ENCODE measurements around the gene RPL35A. TPM values are rescaled to one million over a fixed set of nuclear protein-coding genes. Genes with fewer than 3 reads are reported as not detected.
A peak's percentile ranks its signal among the peaks of the same experiment; 100 is the strongest.

The RPL35A gene
- total and polyA plus RNA-seq, 9 of the 15 experiments (the other 6 are each of a cell fraction or from before 2014, with no cell fraction given): 1,475 to 2,942 (median 2,367) TPM

- no peak for FAIRE-seq
- Histone ChIP-seq H3K9ac (ENCODE audit: insufficient read depth in 1 of 2, low read depth in 2 of 2, low read length in 2 of 2) (peak overlapping the region; percentile 33 to 76; a peak in 3 of 4 replicates), H3K9me1 (ENCODE audit: control insufficient read depth, insufficient read depth, low read length) (no peaks in the 10 kb centered on the region), H2AFZ (ENCODE audit: low read depth, low read length) (no peak overlapping the region; the same call in 1 of the 2 replicates), H3K4me1 (replicated peaks in 1 of 2; ENCODE audit: control insufficient read depth in 2 of 2, insufficient read depth in 2 of 2, low read length in 2 of 2) (peaks cover 24 to 25% of the 10 kb centered on the region in 2 experiments), H3K9me3 (replicated peaks; ENCODE audit: control insufficient read depth, insufficient read depth, low read depth, low read length) (peaks cover 9% of the 10 kb centered on the region), H3K79me2 (ENCODE audit: control insufficient read depth, insufficient read depth, low read length) (peaks cover 61% of the 10 kb centered on the region), H3K4me2 (ENCODE audit: insufficient read depth, low read length) (no peak overlapping the region), H4K20me1 (replicated peaks; ENCODE audit: control insufficient read depth, insufficient read depth, low read length) (no peaks in the 10 kb centered on the region), H3K27ac (ENCODE audit: extremely low read depth, low read depth, low read length) (peak overlapping the region; percentile 42; the same call in 1 of the 3 replicates), H3K4me3 (no peak overlapping the region), H3K27me3 (ENCODE audit: control insufficient read depth in 2 of 2, insufficient read depth in 2 of 2, low read length in 2 of 2) (no peaks in the 10 kb centered on the region), H3K36me3 (ENCODE audit: control insufficient read depth, insufficient read depth, low read length) (peaks cover 3% of the 10 kb centered on the region; the same call in 1 of the 3 replicates)
- ChIA-PET POLR2A (interaction anchor here (2.6 kb wide), 1 partner anchor 9 kb away, joined by 7 read pairs; no protein-coding TSS in a partner anchor), CTCF (ENCODE audit: low intra/inter-chr PET ratio) (no interaction called here)
- in situ Hi-C loops (cut with MboI) (no loop called here), intact Hi-C loops (cut with micrococcal nuclease) (loop anchor here (5.0 kb wide), 2 partner anchors 64 to 114 kb away; no protein-coding TSS in a partner anchor)
- 58% methylated on average over 5 of the region's 5 CpGs for WGBS (ENCODE audit: insufficient coverage, low coverage, missing lambda C conversion rate)
- no peak for ATAC-seq
- no TSS peak for BruUV-seq (replicated peaks)
- peak in 1 of 4 experiments; percentile 50 for DNase-seq (ENCODE audit: extremely low read depth in 1 of 4, low spot score in 3 of 4)
- TF ChIP-seq RBM15 (IDR thresholded peaks at IDR 0.05; ENCODE audit: insufficient read depth, low read length) (no peak), POLR2AphosphoS2 (IDR thresholded peaks at IDR 0.05; ENCODE audit: low read length) (no peak), NFE2L1 (tag; IDR thresholded peaks at IDR 0.05; ENCODE audit: borderline replicate concordance, low read depth) (no peak), ZBTB40 (IDR thresholded peaks at IDR 0.05) (peak; percentile 53; the same call in 1 of the 2 replicates), ZBTB40 (CRISPR knock-in tag; IDR thresholded peaks at IDR 0.05) (no peak), FOXJ3 (CRISPR knock-in tag; IDR thresholded peaks at IDR 0.05) (no peak), ARNT (IDR thresholded peaks at IDR 0.05) (no peak), PKNOX1 (IDR thresholded peaks at IDR 0.05) (peak; percentile 90), U2AF2 (optimal IDR thresholded peaks at IDR 0.05; ENCODE audit: low read depth, low read length) (no peak), PURB (CRISPR knock-in tag; IDR thresholded peaks at IDR 0.05; ENCODE audit: low read depth) (no peak), SMC3 (conservative IDR thresholded peaks at IDR 0.05; ENCODE audit: insufficient read depth, low read depth, low read length) (no peak)
Observed at GRCh38 chr3:197963019-197963637, 13.1 kb downstream of the RPL35A start.

All from K562 (cell line).